ENCODE data around the gene RIMBP2.

Gene RIMBP2

DNA sequence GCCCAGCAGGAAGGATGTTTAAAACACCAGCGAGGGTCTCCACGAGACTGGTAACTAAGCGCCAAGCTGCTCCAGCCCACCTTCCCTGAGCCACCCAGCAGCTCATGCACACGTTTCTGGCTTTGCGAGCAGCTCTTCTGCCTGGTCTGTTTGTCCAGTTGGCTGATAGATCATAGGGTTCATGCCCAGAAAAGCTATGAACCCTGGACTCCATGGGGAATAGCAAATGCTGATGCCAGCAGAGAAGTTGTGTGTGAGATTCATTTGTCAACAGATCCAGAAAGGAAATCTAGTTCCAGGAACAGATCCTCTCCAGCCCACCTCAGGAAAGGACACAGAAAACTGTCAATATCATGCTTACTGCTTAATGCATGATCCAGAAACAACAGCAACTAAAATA lies 28.2 kb upstream of the RIMBP2 start:
- Histone ChIP-seq H3K27me3 (replicated peaks; ENCODE audit: insufficient read depth, low read length) (no peaks in the 10 kb centered on the region; the same call in 1 of the 2 replicates), H3K9me2 (replicated peaks; ENCODE audit: insufficient read depth, low read length) (no peaks in the 10 kb centered on the region), H2AFZ (ENCODE audit: low read length) (no peak overlapping the region), H3K36me3 (replicated peaks; ENCODE audit: insufficient read depth, low read length) (no peaks in the 10 kb centered on the region), H3K9ac (ENCODE audit: low read length) (no peak overlapping the region), H4K20me1 (ENCODE audit: insufficient read depth, low read length) (no peaks in the 10 kb centered on the region), H3K4me2 (ENCODE audit: low read depth, low read length) (no peak overlapping the region), H3K79me2 (ENCODE audit: low read length) (no peaks in the 10 kb centered on the region), H3K9me3 (replicated peaks; ENCODE audit: insufficient read depth, low read length) (no peaks in the 10 kb centered on the region), H3K4me1 (ENCODE audit: low read length) (no peaks in the 10 kb centered on the region), H3K27ac (ENCODE audit: low read length) (no peak overlapping the region), H3K4me3 (ENCODE audit: low read length) (no peak overlapping the region), H3F3A (ENCODE audit: insufficient read depth, low read length) (no peaks in the 10 kb centered on the region)
- DNase-seq = no peak
- TF ChIP-seq EZH2 (optimal IDR thresholded peaks at IDR 0.05; ENCODE audit: low read depth, low read length) (no peak), EZH2phosphoT487 (IDR thresholded peaks at IDR 0.05; ENCODE audit: low read length) (no peak)
- TF ChIP-seq, protein P1, sequence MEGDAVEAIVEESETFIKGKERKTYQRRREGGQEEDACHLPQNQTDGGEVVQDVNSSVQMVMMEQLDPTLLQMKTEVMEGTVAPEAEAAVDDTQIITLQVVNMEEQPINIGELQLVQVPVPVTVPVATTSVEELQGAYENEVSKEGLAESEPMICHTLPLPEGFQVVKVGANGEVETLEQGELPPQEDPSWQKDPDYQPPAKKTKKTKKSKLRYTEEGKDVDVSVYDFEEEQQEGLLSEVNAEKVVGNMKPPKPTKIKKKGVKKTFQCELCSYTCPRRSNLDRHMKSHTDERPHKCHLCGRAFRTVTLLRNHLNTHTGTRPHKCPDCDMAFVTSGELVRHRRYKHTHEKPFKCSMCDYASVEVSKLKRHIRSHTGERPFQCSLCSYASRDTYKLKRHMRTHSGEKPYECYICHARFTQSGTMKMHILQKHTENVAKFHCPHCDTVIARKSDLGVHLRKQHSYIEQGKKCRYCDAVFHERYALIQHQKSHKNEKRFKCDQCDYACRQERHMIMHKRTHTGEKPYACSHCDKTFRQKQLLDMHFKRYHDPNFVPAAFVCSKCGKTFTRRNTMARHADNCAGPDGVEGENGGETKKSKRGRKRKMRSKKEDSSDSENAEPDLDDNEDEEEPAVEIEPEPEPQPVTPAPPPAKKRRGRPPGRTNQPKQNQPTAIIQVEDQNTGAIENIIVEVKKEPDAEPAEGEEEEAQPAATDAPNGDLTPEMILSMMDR (IDR thresholded peaks at IDR 0.05; ENCODE audit: low read length) = no peak

DNA sequence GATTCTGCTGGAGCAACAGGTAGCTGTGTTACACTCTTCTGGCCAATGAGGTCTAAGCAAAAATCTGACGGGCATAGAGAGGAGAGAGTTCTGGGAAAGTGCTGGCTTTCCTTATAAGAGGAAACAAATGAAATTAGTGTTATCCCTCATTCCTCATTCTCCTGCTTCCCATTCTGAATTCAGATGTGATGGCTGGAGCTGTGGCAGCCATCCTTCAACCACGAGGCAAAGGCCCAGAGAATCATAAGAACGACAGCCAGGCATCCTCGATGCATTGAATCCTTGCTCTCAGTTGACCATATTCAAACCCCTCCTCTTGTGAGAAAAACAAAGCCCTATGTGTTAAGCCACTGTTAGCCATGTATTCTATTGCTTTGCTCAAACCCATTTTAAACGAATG lies 27.5 kb upstream of the RIMBP2 start:
- Histone ChIP-seq H3K4me2 (ENCODE audit: low read depth, low read length) (no peak overlapping the region), H3K4me1 (ENCODE audit: low read length) (no peaks in the 10 kb centered on the region), H3K79me2 (ENCODE audit: low read length) (no peaks in the 10 kb centered on the region), H3K27me3 (replicated peaks; ENCODE audit: insufficient read depth, low read length) (no peaks in the 10 kb centered on the region; the same call in 1 of the 2 replicates), H3K4me3 (ENCODE audit: low read length) (no peak overlapping the region), H3F3A (ENCODE audit: insufficient read depth, low read length) (no peaks in the 10 kb centered on the region), H2AFZ (ENCODE audit: low read length) (no peak overlapping the region), H3K27ac (ENCODE audit: low read length) (no peak overlapping the region), H3K9ac (ENCODE audit: low read length) (no peak overlapping the region), H3K9me2 (replicated peaks; ENCODE audit: insufficient read depth, low read length) (no peaks in the 10 kb centered on the region), H3K9me3 (replicated peaks; ENCODE audit: insufficient read depth, low read length) (no peaks in the 10 kb centered on the region), H4K20me1 (ENCODE audit: insufficient read depth, low read length) (no peaks in the 10 kb centered on the region), H3K36me3 (replicated peaks; ENCODE audit: insufficient read depth, low read length) (no peaks in the 10 kb centered on the region)
- no peak for DNase-seq
- TF ChIP-seq, protein P1 (IDR thresholded peaks at IDR 0.05; ENCODE audit: low read length) = no peak
- TF ChIP-seq EZH2 (optimal IDR thresholded peaks at IDR 0.05; ENCODE audit: low read depth, low read length) = no peak
- TF ChIP-seq EZH2phosphoT487 (IDR thresholded peaks at IDR 0.05; ENCODE audit: low read length) = no peak

DNA sequence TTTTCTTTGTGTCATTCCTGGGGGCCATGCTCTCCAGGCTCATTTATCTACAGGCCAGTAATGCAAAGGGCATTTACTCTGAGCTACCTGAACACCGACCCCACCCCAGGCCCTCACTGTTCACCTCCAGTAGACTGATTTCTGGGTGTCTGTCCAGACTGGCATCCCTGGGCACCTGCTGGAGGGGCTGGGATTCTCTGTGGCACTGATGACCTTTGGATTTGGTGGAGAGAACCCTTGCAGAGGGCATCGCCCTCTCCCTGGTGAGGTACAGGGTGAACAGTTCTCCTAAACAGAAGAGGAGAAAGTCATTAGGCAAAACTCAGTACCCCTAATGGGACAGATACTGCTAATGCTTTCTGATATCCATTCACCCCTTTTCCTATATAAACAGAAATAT lies 27.1 kb upstream of the RIMBP2 start:
- Histone ChIP-seq H3K9me2 (replicated peaks; ENCODE audit: insufficient read depth, low read length) (no peaks in the 10 kb centered on the region), H3F3A (ENCODE audit: insufficient read depth, low read length) (no peaks in the 10 kb centered on the region), H3K27ac (ENCODE audit: low read length) (no peak overlapping the region), H3K4me2 (ENCODE audit: low read depth, low read length) (no peak overlapping the region), H3K9ac (ENCODE audit: low read length) (no peak overlapping the region), H3K79me2 (ENCODE audit: low read length) (no peaks in the 10 kb centered on the region), H2AFZ (ENCODE audit: low read length) (no peak overlapping the region), H3K27me3 (replicated peaks; ENCODE audit: insufficient read depth, low read length) (no peaks in the 10 kb centered on the region; the same call in 1 of the 2 replicates), H3K36me3 (replicated peaks; ENCODE audit: insufficient read depth, low read length) (no peaks in the 10 kb centered on the region), H4K20me1 (ENCODE audit: insufficient read depth, low read length) (no peaks in the 10 kb centered on the region), H3K9me3 (replicated peaks; ENCODE audit: insufficient read depth, low read length) (no peaks in the 10 kb centered on the region), H3K4me1 (ENCODE audit: low read length) (no peaks in the 10 kb centered on the region), H3K4me3 (ENCODE audit: low read length) (no peak overlapping the region)
- no peak for DNase-seq
- TF ChIP-seq, protein P1 (IDR thresholded peaks at IDR 0.05; ENCODE audit: low read length) = no peak
- TF ChIP-seq EZH2 (optimal IDR thresholded peaks at IDR 0.05; ENCODE audit: low read depth, low read length) (no peak), EZH2phosphoT487 (IDR thresholded peaks at IDR 0.05; ENCODE audit: low read length) (no peak)
